Bronchial epithelial cell (primary cell): Measurements from ENCODE around the gene EIF1B. TPM values are rescaled to one million over a fixed set of nuclear protein-coding genes. Genes with fewer than 3 reads are reported as not detected.

ENCODE experiments used
- DNase-seq: peaks from one replicate; pipeline ENCODE4 v3.0.0-alpha.2; 2010; ENCODE audit warnings: low read depth
- FAIRE-seq: peaks from 2 replicates; lab custom pipeline; 2011; peaks lifted over from hg19 to GRCh38; lab: Jason Lieb, UNC
- H3K27me3 ChIP-seq: 2 replicates; pipeline ENCODE4 v1.5.1; 2011; ENCODE audit warnings: low read length; ENCODE audit not compliant: control insufficient read depth, insufficient read depth
- H3K36me3 ChIP-seq: 2 replicates; pipeline ENCODE4 v1.5.1; 2011; ENCODE audit warnings: low read length; ENCODE audit not compliant: control insufficient read depth, insufficient read depth
- H3K4me3 ChIP-seq: 2 replicates; pipeline ENCODE4 v1.5.1; 2011; ENCODE audit warnings: mild to moderate bottlenecking, low read depth, low read length, control low read depth
- CTCF ChIP-seq: IDR thresholded peaks from 2 replicates; pipeline ENCODE4 v1.5.1; 2011; ENCODE audit warnings: mild to moderate bottlenecking, moderate library complexity, low read length, control low read depth, inconsistent platforms; ENCODE audit not compliant: insufficient read depth, severe bottlenecking
- total RNA-seq: library from RNA; depleted of rRNA; stranded (reverse); fragments of >200 nt; gene quantifications from 2 replicates; pipeline ENCODE4 v1.2.1, GENCODE V29; 2014

EIF1B gene
- total RNA-seq: 10.5 and 13.8 TPM in 2 replicates

GRCh38 chr3:40309418-40309924, at the start of gene EIF1B:
TSS of gene EIF1B (plus strand) at chr3:40309707. CDS start at chr3:40309942, 235 bp downstream.
- peaks cover 2% of the 10 kb centered on the region for H3K36me3 ChIP-seq
- FAIRE-seq (no peak), DNase-seq (peak; percentile 91)
- peak; percentile 97 for TF ChIP-seq CTCF
- no peaks in the 10 kb centered on the region for H3K27me3 ChIP-seq
- H3K4me3 ChIP-seq: peak within 1 kb of the TSS; percentile 85

GRCh38 chr3:40262331-40262730, 47.2 kb upstream of the EIF1B start:
- Histone ChIP-seq H3K27me3 (no peaks in the 10 kb centered on the region), H3K36me3 (no peaks in the 10 kb centered on the region), H3K4me3 (no peak overlapping the region)
- FAIRE-seq: no peak
- TF ChIP-seq CTCF: no peak
- DNase-seq: no peak

- TF ChIP-seq CTCF: no peak
- no peak for DNase-seq
- no peaks in the 10 kb centered on the region for H3K36me3 ChIP-seq
- H3K4me3 ChIP-seq: no peak overlapping the region
- no peaks in the 10 kb centered on the region for H3K27me3 ChIP-seq
- FAIRE-seq: no peak
Observed at GRCh38 chr3:40264451-40264850, 45.1 kb upstream of the EIF1B start.

- FAIRE-seq: no peak
- no peak for TF ChIP-seq CTCF
- no peaks in the 10 kb centered on the region for H3K27me3 ChIP-seq
Observed at GRCh38 chr3:40265181-40265580, 44.3 kb upstream of the EIF1B start.

GRCh38 chr3:40267937-40268724, 41.4 kb upstream of the EIF1B start:
- peak; percentile 18 for DNase-seq
- FAIRE-seq: no peak

More at GRCh38 chr3:40265181-40265580, 44.3 kb upstream of the EIF1B start:
- no peak for DNase-seq
- H3K36me3 ChIP-seq: no peaks in the 10 kb centered on the region
- H3K4me3 ChIP-seq: no peak overlapping the region

More at GRCh38 chr3:40267937-40268724, 41.4 kb upstream of the EIF1B start:
- Histone ChIP-seq H3K27me3 (no peaks in the 10 kb centered on the region), H3K36me3 (no peaks in the 10 kb centered on the region), H3K4me3 (no peak overlapping the region)
- TF ChIP-seq CTCF: no peak
